GM19328 (cell line): Measurements from ENCODE around the gene CMBL.
"Not testable (repeated sequence)": the region's sequence is repeated elsewhere in the genome, so short reads cannot be mapped to it uniquely, and the experiment has no call there.

Experiments
- ATAC-seq: cut with Tn5 transposase; IDR thresholded peaks from one replicate; pipeline ENCODE4 v1.9.1; 2021; ENCODE audit warnings: mild to moderate bottlenecking, moderate library complexity; ENCODE audit not compliant: unreplicated experiment

Gene CMBL

DNA sequence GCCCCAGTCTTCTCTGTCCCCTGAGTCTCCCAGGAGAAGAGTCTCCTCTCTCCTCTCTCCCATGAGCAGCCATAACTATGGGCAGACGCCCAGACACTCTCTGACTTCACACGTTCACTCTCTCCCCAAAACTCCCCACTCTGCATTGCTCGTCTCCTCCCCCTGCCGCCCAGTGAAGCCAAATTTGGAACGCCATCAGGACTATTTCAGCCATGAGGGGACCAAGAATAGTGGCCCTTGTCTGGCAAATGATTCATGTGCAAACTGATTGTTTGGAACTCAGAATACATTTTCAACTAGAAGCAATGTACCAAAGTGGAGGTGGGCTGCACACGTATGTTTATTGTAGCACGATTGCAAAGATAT, 20.9 kb downstream of the CMBL start:
- no peak for ATAC-seq

DNA sequence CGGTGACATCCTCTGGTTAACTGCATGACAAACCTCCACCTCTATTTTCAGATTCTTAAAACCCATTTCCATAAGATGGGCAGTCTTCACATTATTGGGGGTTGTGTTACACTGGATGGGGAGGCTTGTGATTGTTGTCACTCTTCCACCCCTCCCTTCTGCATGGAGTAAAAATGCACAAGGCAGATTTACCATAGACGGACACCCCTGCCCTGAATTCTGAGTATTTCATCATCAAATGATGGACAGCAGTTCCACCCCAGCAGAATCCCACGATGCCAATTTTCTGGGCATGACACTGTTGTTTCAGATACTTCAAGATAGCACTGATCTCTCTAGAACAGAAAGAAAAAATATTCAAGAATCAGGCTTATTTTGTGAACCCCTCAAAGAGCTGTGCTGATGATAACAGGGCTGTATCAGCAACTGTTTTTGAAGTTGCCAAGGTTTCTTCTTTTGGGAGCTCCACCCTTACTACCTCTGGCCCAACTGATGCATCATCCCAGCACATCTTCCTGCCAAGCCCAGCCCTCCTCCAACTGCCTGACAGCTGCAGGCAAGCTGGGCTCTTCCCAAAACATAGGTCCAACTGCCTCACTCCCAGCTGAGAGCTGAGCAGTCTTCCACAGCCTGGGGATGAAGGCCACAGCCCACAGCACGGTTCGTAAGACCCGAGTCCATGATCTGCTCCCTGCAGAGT, 21.4 kb downstream of the CMBL start:
- no peak for ATAC-seq

DNA sequence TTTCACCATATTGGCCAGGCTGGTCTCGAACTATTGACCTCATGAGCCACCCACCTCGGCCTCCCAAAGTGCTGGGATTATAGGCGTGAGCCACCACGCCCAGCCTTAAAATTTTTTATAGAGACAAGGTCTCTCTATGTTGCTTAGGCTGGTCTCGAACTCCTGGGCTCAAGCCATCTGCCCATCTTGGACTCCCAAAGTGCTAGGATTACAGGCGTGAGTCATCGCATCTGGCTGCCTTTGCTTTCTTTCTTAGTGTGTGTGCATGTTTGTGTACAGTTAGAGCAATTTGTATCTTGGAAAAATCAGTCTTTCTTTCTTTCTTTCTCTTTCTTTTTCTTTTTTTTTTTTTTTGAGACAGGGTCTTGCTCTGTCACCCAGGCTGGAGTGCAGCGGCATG, 22.3 kb downstream of the CMBL start:
- ATAC-seq = not testable (repeated sequence)

DNA sequence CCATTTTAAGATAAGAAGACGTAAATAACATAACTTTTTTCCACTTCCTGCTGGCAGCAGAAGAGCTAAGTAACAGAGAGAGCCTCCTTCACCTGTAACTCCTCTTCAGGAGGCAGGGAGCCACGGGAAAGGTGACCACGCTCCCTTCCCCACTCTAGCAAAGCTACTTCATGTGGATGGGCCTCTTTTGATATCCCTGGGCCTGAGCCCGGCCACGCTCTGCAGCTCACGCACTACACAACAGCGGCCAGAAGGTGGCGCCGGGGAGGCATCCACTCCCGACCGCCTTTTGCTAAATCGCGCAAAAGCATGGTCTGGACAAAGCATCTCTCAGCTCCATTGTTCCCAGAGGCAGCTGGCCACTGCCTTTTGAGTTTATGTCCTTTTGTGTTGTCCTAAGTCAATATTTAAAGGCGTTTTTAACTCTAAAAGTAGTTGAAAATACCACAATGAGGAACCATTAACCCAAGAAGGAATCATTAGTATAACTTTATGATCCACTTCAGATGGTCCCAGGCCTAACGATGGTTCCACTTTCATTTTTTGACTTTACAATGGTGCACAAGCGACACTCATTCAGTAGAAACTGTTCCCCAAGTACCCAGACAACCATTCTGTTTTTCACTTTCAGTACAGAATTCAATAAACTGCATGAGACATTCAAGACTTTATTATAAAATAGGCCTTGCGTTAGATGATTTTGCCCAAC, 23.6 kb downstream of the CMBL start:
- ATAC-seq = peak; percentile 95

DNA sequence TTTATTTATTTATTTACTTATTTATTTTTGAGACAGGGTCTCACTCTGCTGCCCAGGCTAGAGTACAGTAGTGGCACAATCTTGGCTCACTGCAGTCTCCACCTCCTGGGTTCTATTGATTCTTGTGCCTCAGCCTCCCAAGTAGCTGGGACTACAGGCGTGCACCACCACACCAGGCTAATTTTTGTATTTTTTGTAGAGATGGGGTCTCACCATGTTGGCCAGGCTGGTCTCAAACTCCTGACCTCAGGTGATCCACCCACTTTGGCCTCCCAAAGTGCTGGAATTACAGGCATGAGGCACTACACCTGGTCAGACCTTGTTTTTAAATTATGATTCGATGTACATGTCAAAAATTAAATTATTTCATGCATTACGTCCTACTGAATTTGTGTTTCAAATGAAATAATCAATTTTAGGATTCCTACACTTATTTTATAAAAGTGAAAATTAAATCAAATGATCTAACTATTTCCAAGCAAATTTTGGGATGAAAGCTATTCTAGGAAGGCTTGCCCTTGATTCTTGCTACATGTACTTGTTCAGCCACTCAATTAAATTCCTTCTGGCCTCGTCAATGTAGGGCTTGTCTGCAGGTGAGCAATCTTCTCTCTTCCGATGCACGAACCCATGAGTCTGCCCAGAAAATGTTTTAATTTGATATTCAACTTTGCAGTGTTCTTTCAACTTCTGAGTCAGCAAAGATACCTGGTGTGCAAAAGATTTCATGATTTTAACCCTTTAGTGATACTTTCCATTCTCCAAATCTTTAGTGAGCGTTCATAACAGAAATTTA, 27.6 kb downstream of the CMBL start:
- no peak for ATAC-seq

- no peak for ATAC-seq
Measured at GRCh38 chr5:10279328-10279727, 28.4 kb downstream of the CMBL start.

- no peak for ATAC-seq
Measured at GRCh38 chr5:10278658-10279279, 28.9 kb downstream of the CMBL start.

GRCh38 chr5:10277773-10278630, 29.7 kb downstream of the CMBL start:
- ATAC-seq = no peak

- ATAC-seq = no peak
Measured at GRCh38 chr5:10276691-10277090, 31.0 kb downstream of the CMBL start.

GRCh38 chr5:10275991-10276390, 31.7 kb downstream of the CMBL start:
- no peak for ATAC-seq

GRCh38 chr5:10275460-10275859, 32.2 kb downstream of the CMBL start:
- ATAC-seq = no peak

- not testable (repeated sequence) for ATAC-seq
Measured at GRCh38 chr5:10272875-10273209, 34.9 kb downstream of the CMBL start.

DNA sequence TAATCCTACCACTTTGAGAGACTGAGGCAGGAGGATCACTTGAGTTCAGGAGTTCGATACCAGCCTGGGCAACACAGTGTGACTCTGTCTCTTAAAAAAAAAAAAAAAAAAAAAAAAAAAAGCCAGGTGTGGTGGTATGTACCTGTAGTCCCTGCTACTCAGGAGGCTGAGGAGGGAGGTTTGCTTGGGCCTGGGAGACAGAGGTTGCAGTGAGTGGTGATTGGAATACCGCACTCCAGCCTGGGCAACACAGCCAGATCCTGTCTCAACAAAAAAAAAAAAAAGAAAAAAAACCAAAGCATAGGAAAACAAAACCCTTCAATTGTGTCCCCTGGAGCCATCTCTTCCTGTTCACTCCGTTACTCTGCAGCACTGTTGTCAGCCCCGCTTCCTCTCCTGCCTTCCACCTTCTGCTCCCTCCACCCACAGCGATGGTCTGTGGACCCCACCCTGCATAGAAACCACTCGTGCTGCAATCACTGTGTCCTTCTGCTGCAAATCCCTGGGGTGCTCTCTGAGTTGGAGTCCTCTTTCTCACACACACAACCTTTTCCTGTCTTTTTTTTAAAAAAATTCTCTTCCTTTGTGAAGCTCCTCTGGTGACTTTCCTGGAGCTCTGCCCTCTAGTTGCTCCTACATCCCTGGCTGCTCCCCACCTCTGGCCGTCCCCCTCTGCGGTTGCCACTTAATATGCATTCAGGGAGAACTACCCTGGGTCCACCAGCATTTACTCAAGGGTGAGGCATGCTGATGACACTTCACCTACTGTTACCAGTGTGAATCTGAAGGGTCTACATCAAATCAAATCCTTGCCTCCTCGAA, 35.4 kb downstream of the CMBL start:
- ATAC-seq = no peak

DNA sequence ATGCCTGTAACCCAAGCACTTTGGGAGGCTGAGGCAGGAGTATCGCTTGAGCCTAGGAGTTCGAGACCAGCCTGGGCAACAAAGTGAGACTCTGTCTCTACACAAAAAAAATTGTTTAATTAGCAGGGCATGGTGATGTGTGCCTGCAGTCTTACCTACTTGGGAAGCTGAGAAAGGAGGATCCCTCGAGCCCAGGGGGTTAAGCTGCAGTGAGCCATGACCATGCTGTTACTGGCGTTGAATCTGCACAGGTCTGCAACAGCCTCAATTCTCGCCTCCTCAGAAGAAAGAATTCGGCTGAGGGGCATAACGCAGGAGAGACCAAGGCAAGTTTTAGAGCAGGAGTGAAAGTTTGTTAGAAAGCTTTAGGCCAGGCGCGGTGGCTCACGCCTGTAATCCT, 39.6 kb downstream of the CMBL start:
- ATAC-seq = no peak

- ATAC-seq = no peak
Measured at GRCh38 chr5:10266839-10267238, 40.9 kb downstream of the CMBL start.

DNA sequence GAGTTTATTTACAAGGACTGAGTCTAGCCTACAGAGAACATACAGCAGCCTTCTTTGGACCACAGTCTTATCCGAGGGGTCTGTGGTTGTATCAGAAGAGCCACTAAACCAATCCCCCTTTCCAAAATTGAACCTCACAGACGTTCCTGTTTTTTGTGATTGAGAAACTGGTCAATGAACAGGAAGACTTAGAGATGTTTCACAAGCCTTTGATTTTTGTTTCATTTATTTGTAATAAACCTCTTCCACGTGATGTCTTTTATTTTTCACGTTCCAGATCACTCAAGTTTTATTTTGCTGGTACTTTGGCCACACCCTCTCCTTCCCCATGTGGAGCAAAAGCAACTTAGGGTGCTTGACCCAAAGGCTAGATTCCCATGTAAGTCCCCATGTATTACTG, 41.6 kb downstream of the CMBL start:
- no peak for ATAC-seq

GRCh38 chr5:10265245-10266109, 42.2 kb downstream of the CMBL start:
- no peak for ATAC-seq

GRCh38 chr5:10264604-10265003, 43.1 kb downstream of the CMBL start:
- ATAC-seq = no peak

DNA sequence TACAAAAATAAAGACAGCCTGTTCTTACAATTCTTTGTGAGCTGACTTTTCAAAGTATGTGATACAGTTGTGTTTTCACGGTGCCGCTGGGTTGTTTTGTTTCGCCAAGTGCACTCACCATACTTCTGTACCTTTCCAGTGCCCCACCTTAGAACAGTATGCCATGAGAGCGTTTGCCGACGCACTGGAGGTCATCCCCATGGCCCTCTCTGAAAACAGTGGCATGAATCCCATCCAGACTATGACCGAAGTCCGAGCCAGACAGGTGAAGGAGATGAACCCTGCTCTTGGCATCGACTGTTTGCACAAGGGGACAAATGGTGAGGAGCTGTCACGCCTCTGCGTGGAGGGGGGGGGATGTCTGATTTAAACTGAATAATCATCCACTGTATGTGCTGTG, 44.7 kb downstream of the CMBL start:
- ATAC-seq = no peak
